B cell (primary cell): ENCODE results near the gene UTP25.

Source experiments
- CTCF ChIP-seq: fragments of 200-600 bp; IDR thresholded peaks from one replicate; pipeline ENCODE4 v1.8.0; 2022; ENCODE audit warnings: antibody characterized with exemption, mild to moderate bottlenecking
- EZH2 ChIP-seq: IDR thresholded peaks from 2 replicates; pipeline ENCODE4 v1.6.1; 2012; ENCODE audit warnings: borderline replicate concordance, low read depth, mild to moderate bottlenecking, moderate library complexity, low read length; ENCODE audit not compliant: insufficient read depth, poor library complexity, severe bottlenecking

DNA sequence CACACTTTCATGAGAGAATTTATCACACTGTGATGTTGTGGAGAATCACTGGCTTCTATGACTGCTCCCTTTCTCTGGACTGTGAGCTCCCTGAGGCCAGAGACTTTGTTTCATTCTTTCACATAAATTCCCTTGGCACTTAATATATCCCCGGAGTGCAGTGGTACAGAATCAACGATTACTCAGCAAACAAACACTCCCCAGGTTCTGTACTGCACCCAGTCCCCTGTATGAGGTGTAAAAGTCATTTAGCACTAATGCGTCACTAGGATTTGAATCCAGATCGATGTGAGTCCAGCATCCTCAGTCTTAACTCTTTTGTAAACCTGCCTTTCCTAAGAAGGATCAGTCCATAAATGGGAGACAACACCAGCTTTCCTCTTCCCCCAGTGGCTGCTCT is 6.8 kb upstream of the UTP25 start:
- no peak for TF ChIP-seq CTCF
- no peak for TF ChIP-seq EZH2
